Endodermal cell (in vitro differentiated cells): ENCODE results near the gene EXD3. TPM values are rescaled to one million over a fixed set of nuclear protein-coding genes. Genes with fewer than 3 reads are reported as not detected.

ENCODE experiments used
- DNase-seq: peaks from one replicate; pipeline ENCODE4 v3.0.0-alpha.2; 2017
- H3K27ac ChIP-seq: 2 replicates; pipeline ENCODE4 v1.5.1; 2013; ENCODE audit warnings: mild to moderate bottlenecking, low read depth, low read length, moderate library complexity
- H3K27me3 ChIP-seq: 2 replicates; pipeline ENCODE4 v1.6.1; 2013; ENCODE audit warnings: mild to moderate bottlenecking, low read length, moderate library complexity; ENCODE audit not compliant: insufficient read depth, control insufficient read depth, poor library complexity, severe bottlenecking
- H3K36me3 ChIP-seq: 2 replicates; pipeline ENCODE4 v1.7.0; 2013; ENCODE audit warnings: mild to moderate bottlenecking, low read length, moderate library complexity; ENCODE audit not compliant: control insufficient read depth, insufficient read depth
- H3K4me1 ChIP-seq: one replicate; pipeline ENCODE4 v1.7.0; 2013; ENCODE audit warnings: low read length; ENCODE audit not compliant: control insufficient read depth, insufficient read depth
- H3K4me3 ChIP-seq: 2 replicates; pipeline ENCODE4 v1.5.1; 2013; ENCODE audit warnings: mild to moderate bottlenecking, low read length, moderate library complexity
- H3K9ac ChIP-seq: 2 replicates; pipeline ENCODE4 v1.6.1; 2013; ENCODE audit warnings: mild to moderate bottlenecking, low read length, moderate library complexity; ENCODE audit not compliant: poor library complexity, severe bottlenecking; ENCODE audit errors: extremely low read depth
- H3K9me3 ChIP-seq: 2 replicates; pipeline ENCODE4 v1.6.1; 2013; ENCODE audit warnings: mild to moderate bottlenecking, low read length, moderate library complexity; ENCODE audit not compliant: control insufficient read depth
- H3K27ac Mint-ChIP-seq: 2 replicates; pipeline ENCODE4 v1.8.0; 2020; ENCODE audit warnings: mixed read lengths
- H3K27me3 Mint-ChIP-seq: 2 replicates; pipeline ENCODE4 v1.8.0; 2021; ENCODE audit warnings: mild to moderate bottlenecking, mixed read lengths; ENCODE audit not compliant: insufficient read depth
- H3K36me3 Mint-ChIP-seq: 2 replicates; pipeline ENCODE4 v1.8.0; 2020; ENCODE audit warnings: low read depth, mixed read lengths
- H3K4me1 Mint-ChIP-seq: 2 replicates; pipeline ENCODE4 v1.8.0; 2020; ENCODE audit warnings: mixed read lengths
- H3K4me3 Mint-ChIP-seq: 2 replicates; pipeline ENCODE4 v1.8.0; 2020; ENCODE audit warnings: mild to moderate bottlenecking, moderate library complexity, mixed read lengths
- H3K9me3 Mint-ChIP-seq: 2 replicates; pipeline ENCODE4 v1.8.0; 2020; ENCODE audit warnings: mild to moderate bottlenecking, mixed read lengths
- WGBS, 2 experiments: methylation state at CpG; one replicate each; pipeline versions ENCODE4 v1.1.5 to v1.1.7; 2013; ENCODE audit warnings: missing lambda C conversion rate in 2 of 2, mixed read lengths in 1 of 2; ENCODE audit not compliant: insufficient coverage in 1 of 2, insufficient read length in 1 of 2; 5-methylcytosine and 5-hydroxymethylcytosine counted together
- total RNA-seq, 2 donors: library from RNA; stranded (reverse); fragmentation: NEBNext Ultra II Directional in 1 of 2; extraction: Animal tissue kit (Norgen Biotek cat#: 25700) in 1 of 2; gene quantifications; 2 replicates in 1 of 2; 3 replicates in 1 of 2; pipeline ENCODE4 v1.2.1, GENCODE V29; 2021
- TF ChIP-seq, protein P1 (sequence below): fragments of 200-600 bp; sonication (generic); conservative IDR thresholded peaks from 2 replicates; pipeline ENCODE4 v1.5.0; 2021; ENCODE audit warnings: antibody characterized with exemption, mild to moderate bottlenecking

EXD3 gene
- total RNA-seq, 2 donors from 2014 or later: 15.5 to 31.0 TPM

GRCh38 chr9:137433916-137434431 lies 11.0 kb upstream of the EXD3 start:
- no peak overlapping the region for H3K4me3 Mint-ChIP-seq
- Histone ChIP-seq H3K9me3 (no peaks in the 10 kb centered on the region), H3K27me3 (no peaks in the 10 kb centered on the region), H3K4me3 (no peak overlapping the region), H3K27ac (no peak overlapping the region), H3K36me3 (no peaks in the 10 kb centered on the region), H3K4me1 (no peaks in the 10 kb centered on the region), H3K9ac (no peak overlapping the region)
- no peak for DNase-seq
- H3K27me3 Mint-ChIP-seq: no peaks in the 10 kb centered on the region
- WGBS, 2 experiments: 93 to 97% methylated on average over 6 to 26 of the region's 26 CpGs
- no peaks in the 10 kb centered on the region for H3K36me3 Mint-ChIP-seq
- no peaks in the 10 kb centered on the region for H3K4me1 Mint-ChIP-seq
- TF ChIP-seq, protein P1, sequence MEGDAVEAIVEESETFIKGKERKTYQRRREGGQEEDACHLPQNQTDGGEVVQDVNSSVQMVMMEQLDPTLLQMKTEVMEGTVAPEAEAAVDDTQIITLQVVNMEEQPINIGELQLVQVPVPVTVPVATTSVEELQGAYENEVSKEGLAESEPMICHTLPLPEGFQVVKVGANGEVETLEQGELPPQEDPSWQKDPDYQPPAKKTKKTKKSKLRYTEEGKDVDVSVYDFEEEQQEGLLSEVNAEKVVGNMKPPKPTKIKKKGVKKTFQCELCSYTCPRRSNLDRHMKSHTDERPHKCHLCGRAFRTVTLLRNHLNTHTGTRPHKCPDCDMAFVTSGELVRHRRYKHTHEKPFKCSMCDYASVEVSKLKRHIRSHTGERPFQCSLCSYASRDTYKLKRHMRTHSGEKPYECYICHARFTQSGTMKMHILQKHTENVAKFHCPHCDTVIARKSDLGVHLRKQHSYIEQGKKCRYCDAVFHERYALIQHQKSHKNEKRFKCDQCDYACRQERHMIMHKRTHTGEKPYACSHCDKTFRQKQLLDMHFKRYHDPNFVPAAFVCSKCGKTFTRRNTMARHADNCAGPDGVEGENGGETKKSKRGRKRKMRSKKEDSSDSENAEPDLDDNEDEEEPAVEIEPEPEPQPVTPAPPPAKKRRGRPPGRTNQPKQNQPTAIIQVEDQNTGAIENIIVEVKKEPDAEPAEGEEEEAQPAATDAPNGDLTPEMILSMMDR: no peak
- H3K9me3 Mint-ChIP-seq: no peaks in the 10 kb centered on the region
- no peak overlapping the region for H3K27ac Mint-ChIP-seq

- Mint-ChIP-seq H3K27ac (no peak overlapping the region), H3K36me3 (no peaks in the 10 kb centered on the region), H3K9me3 (no peaks in the 10 kb centered on the region), H3K27me3 (no peaks in the 10 kb centered on the region), H3K4me1 (no peaks in the 10 kb centered on the region), H3K4me3 (no peak overlapping the region)
- TF ChIP-seq, protein P1: no peak
- no peaks in the 10 kb centered on the region for H3K36me3 ChIP-seq
- no peak for DNase-seq
- no peaks in the 10 kb centered on the region for H3K4me1 ChIP-seq
- H3K9ac ChIP-seq: no peak overlapping the region
- no peak overlapping the region for H3K27ac ChIP-seq
- 86 to 87% methylated on average over 8 to 19 of the region's 19 CpGs for WGBS, 2 experiments
- no peaks in the 10 kb centered on the region for H3K9me3 ChIP-seq
- no peaks in the 10 kb centered on the region for H3K27me3 ChIP-seq
- no peak overlapping the region for H3K4me3 ChIP-seq
These were observed 10.5 kb upstream of the EXD3 start for GRCh38 chr9:137433349-137433915.

GRCh38 chr9:137432687-137433348 lies 9.9 kb upstream of the EXD3 start:
- TF ChIP-seq, protein P1: no peak
- no peaks in the 10 kb centered on the region for H3K4me1 Mint-ChIP-seq
- WGBS, 2 experiments: 93 to 100% methylated on average over 3 to 20 of the region's 20 CpGs

More at GRCh38 chr9:137432687-137433348, 9.9 kb upstream of the EXD3 start:
- Histone ChIP-seq H3K4me1 (no peaks in the 10 kb centered on the region), H3K36me3 (no peaks in the 10 kb centered on the region), H3K9ac (no peak overlapping the region), H3K9me3 (no peaks in the 10 kb centered on the region), H3K27ac (no peak overlapping the region), H3K4me3 (no peak overlapping the region), H3K27me3 (no peaks in the 10 kb centered on the region)
- Mint-ChIP-seq H3K9me3 (no peaks in the 10 kb centered on the region), H3K36me3 (no peaks in the 10 kb centered on the region), H3K27ac (no peak overlapping the region), H3K4me3 (no peak overlapping the region), H3K27me3 (no peaks in the 10 kb centered on the region)
- no peak for DNase-seq
